Activated CD8-positive, alpha-beta memory T cell treated with anti-CD3 and anti-CD28 coated beads for 48 hours (primary cell): ENCODE measurements around the gene AAMP.
"Not testable (repeated sequence)": the region's sequence is repeated elsewhere in the genome, so short reads cannot be mapped to it uniquely, and the experiment has no call there.

Experiments
- DNase-seq, 3 experiments: peaks; one replicate each; pipeline ENCODE4 v3.0.0-alpha.2; 2020; ENCODE audit warnings: low read depth in 2 of 3, low spot score in 2 of 3

Gene AAMP

GRCh38 chr2:218275371-218276072 is 5.6 kb upstream of the AAMP start:
- no peak for DNase-seq

GRCh38 chr2:218274586-218274985 is 4.6 kb upstream of the AAMP start:
- no peak for DNase-seq

- DNase-seq: no peak
These were observed 3.9 kb upstream of the AAMP start for GRCh38 chr2:218273908-218274249.

DNA sequence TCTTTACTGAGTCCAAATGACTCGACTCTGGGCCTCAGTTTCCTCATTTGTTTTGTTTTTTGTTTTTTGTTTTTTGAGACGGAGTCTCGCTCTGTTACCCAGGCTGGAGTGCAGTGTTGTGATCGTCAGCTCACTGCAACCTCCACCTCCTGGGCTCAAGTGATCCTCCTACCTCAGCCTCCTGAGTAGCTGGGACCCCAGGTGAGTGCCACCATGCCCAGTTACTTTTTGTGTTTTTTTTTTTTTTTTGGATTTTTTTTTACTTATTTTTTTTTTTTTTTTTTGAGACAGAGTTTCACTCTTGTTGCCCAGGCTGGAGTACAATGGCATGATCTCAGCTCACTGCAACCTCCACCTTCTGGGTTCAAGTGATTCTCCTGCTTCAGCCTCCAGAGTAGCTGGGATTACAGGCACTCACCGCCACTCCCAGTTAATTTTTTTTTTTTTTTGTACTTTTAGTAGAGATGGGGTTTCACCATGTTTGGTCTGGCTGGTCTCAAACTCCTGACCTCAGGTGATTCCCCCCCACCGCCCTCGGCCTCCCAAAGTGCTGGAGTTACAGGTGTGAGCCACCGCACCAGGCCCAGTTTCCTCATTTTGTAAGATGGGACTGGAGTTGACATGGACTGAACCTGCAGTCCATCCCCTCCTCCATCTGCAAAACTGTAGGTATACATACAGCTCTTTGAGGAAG is 3.4 kb upstream of the AAMP start:
- not testable (repeated sequence) for DNase-seq

DNA sequence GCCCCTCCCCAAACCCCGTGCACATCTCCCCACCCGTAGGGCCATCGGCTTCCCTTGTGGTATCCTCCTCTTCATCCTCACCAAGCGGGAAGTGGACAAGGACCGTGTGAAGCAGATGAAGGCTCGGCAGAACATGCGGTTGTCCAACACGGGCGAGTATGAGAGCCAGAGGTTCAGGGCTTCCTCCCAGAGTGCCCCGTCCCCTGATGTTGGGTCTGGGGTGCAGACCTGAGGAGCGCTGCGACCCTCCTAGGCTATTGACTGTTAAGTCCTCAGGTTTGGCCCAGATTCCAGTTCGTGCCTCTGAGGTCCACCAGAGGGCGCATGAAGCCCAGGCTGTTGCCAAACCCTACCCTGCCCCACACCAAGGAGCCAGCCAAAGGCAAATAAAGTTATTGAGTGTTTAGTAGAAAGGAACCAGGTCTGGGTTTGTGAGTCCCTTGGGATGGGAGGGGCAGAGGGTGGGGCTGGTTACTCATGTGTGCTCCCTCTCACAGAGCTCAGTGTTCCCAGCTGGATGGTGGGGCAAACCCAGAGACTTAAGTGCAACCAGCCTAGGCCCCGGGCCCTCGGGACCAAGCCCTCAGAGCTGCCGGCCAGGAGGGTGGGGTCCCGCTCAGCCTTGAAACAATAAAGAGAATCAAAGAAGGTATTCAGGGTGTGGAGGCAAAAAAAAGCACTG is 2.7 kb upstream of the AAMP start:
- peak in 1 of 3 experiments; percentile 57 for DNase-seq

- no peak for DNase-seq
These were observed 2.1 kb upstream of the AAMP start for GRCh38 chr2:218271865-218272530.

DNA sequence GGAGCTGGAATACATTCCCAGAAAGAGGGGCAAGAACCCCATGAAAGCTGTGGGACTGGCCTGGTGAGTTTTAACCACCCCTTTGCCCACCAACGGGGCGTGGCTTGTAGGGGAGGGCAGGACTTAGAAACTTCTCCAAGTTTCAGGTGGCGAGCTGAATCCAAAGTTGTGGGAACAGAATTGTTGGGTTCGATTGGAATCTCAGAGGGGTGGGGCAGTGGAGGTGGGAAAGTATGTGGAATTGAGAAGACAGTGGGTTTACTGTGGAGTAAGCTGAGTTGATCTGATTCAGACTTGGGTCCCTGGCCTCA is 1.5 kb upstream of the AAMP start:
- DNase-seq: no peak

DNA sequence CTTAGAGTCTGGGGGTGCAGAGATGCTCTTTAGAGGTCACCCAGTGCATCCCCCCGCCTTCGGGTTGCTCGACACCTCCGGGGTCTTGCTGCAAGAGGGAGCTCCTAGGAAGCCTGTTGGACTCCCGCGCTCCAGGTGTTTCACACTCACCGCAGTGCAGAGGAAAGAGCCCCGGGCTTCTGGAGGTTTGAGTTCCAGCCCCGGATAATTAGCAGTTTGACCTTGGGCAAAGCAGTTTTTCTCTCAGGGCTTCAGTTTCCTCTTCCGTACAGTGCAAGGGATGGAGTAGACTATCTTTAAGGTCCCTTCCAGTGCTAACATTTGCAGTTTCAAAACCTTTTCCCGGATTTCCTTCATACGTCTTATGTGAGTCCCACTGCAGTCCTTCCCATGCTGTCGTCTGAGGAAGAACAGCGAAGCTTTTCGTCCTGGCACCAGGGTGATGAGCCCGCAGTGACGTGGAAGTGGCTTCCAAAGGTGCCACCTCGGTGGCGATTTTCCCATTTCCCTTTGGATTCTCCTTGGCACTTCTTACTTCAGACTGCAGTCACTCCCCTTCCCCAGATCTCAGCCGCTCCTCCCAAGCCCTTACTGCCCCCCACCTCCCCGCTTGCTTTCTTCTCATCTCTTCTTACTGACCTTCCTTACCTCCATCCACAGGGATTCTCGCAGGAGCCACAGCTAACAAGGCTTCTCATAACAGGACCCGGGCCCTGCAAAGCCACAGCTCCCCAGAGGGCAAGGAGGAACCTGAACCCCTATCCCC is 967 bp upstream of the AAMP start:
- no peak for DNase-seq

DNA sequence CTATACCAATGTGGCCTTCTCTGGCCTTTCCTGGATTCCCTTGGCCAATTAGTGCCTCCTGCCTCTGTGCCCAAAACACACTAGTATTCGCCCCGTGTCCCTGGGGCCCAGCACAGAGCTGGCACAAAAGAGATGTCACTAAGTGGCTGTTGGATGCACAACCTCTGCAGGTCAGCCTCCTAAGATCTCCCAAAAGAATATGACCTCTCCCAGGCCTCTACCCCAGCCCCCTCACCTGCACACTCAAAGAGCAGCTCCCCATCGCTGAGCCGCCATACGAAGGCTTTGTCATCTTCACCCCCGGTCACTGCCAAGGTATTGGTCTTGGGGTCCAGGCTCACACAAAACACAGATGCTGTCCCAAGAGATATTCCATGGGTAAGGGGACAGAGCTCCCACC is 2.7 kb downstream of the AAMP start:
- DNase-seq: no peak

DNA sequence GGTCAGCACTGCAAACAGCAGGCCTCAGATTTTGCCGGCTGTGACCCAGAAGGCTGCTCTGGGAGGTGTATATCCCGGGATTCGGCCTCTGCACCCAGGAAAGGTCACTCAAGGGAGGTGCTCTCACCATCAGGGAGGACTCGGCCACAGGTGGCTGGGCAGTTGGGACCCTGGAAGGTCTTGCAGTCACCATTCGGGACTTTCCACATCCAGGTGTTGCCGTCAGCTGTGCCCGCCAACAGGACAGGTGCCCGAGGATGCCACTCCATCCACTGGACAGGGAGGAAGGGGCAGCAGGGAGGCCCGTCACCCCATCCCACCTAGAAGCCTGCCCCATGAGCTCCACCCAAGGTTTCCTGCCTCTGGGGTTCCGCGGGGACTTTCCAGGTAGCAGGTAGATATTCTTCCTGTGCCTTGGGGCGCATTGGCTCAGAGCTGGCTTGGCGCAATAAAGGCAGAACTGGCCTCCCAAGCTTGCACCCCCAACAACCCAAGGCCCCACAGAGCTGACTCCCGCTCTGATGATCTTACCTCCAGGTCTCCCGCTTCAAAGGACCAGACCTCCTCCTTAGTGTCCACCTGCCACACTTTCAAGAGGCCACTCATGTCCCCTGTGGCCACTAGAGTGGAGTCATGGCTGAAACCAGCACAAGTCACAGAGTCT is 3.5 kb downstream of the AAMP start:
- DNase-seq: no peak

DNA sequence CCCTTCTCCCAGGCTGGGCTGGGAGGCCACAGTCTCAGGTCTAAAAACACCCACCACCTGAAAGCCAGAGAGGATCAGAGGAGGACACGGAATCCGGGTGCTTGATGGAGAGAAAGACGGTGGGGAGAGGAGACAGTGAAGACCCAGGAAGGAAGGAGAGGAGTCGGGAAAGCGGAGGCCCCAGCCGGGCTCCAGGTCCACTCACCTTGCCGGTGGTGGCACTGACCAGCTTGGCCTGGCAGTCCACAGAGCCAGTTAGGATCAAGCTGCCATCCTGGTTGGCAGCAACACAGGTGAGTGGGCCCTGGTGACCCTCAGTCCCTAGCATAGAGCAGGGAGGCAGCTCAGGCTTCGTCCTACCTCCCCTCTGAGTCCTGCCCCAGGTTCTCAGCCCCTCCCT is 4.3 kb downstream of the AAMP start:
- no peak for DNase-seq

DNA sequence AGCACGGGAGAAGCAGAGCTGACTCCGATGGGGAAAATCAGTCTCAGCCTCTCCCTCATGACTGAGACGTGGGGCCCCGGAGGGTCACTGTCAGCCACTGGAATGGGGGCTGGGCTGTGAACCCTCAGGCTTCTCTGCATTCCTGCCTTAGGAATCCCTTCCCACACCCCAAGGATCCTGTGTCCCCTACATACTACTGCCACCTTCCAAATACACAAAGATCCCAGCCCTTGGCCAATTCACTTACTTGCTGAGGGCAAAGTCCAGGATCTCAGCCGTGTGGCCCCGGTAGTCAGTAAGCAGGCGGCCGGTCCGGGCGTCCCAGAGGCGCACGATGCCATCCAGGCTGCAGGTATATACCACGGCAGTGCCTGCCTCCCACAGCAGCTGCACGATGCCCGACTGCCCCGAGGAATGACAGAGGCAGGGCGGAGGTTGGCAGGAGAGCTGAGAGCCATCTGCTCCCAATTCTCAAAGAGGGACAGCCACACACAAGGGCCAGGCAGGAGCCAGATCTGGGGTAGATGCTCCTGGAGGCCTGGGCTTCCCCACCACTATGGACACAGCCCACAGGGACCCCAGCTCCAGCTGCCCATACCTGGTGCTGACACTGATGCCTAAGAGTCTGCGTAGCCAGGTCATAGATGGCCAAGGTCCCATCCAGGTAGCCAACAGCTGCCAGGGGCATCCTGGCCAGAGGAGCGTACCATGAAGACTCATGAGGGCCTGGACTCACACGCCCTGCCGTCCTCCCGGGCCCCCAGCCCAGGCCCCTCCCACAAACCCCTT is 5.0 kb downstream of the AAMP start:
- DNase-seq: no peak

- DNase-seq: no peak
These were observed 5.9 kb downstream of the AAMP start for GRCh38 chr2:218263817-218264641.

DNA sequence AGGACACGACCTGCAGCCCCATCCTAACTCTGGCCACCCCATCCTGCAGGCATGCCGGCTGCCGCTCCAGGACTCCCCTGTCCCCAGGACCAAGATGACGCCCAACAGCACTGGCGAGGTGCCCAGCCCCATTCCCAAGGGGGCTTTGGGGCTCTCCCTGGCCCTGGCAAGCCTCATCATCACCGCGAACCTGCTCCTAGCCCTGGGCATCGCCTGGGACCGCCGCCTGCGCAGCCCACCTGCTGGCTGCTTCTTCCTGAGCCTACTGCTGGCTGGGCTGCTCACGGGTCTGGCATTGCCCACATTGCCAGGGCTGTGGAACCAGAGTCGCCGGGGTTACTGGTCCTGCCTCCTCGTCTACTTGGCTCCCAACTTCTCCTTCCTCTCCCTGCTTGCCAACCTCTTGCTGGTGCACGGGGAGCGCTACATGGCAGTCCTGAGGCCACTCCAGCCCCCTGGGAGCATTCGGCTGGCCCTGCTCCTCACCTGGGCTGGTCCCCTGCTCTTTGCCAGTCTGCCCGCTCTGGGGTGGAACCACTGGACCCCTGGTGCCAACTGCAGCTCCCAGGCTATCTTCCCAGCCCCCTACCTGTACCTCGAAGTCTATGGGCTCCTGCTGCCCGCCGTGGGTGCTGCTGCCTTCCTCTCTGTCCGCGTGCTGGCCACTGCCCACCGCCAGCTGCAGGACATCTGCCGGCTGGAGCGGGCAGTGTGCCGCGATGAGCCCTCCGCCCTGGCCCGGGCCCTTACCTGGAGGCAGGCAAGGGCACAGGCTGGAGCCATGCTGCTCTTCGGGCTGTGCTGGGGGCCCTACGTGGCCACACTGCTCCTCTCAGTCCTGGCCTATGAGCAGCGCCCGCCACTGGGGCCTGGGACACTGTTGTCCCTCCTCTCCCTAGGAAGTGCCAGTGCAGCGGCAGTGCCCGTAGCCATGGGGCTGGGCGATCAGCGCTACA is 7.0 kb downstream of the AAMP start:
- DNase-seq: no peak

DNA sequence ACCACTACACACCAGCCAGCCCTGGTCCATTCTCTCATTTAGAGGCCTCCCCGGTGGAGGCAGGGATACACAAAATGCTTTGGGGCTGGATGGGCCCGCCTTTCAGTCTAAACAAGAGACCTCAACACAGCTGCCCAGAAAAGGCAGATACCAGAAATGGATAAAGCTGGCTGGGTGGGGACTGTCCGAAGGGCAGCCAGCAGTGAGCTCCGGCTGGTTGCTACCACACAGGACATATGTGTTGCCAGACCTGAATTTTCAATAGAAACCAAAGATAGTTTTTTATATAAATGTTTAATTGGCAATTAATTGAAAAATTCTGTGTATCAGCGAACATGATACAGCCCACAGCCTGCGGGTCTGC is 7.7 kb downstream of the AAMP start:
- no peak for DNase-seq

DNA sequence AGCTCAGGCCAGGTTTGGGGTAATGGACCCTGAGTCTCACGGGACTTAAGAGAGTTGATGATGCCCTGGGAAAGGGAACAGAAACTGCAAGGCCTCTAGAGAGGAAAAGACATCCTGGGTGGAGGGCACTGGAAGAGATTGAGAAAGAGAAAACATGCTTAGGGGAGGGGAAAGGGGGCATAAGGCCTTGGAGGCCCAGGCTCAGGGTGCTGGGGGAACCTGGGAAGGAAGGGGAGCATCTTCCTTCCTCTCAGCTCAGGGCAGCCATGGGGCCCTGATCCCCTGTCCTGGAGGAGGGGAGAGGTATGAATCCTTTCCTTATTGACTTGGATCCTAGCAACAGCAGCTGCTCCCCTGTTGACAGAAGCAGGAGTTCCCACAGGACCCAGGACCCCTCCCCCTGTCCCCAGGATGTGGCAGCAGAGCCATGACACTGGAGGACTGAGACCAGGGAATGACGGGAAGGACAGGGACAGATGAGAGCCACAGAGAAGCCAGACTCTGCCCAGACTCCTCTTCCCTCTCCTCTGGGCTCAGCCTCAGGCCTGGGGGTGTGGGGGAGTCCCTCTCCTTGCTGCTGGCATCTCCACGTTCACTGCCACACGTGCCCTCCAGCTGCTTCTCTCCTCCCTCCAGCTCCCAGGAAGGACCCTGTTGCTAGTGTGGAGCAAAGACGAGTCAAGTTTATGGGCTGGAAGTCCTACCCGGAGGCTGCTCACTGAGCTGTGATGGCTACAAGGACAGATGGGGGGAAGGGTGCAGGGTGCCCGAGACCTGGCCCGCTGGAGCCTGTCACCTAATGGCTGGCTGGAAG is 8.3 kb downstream of the AAMP start:
- no peak for DNase-seq

DNA sequence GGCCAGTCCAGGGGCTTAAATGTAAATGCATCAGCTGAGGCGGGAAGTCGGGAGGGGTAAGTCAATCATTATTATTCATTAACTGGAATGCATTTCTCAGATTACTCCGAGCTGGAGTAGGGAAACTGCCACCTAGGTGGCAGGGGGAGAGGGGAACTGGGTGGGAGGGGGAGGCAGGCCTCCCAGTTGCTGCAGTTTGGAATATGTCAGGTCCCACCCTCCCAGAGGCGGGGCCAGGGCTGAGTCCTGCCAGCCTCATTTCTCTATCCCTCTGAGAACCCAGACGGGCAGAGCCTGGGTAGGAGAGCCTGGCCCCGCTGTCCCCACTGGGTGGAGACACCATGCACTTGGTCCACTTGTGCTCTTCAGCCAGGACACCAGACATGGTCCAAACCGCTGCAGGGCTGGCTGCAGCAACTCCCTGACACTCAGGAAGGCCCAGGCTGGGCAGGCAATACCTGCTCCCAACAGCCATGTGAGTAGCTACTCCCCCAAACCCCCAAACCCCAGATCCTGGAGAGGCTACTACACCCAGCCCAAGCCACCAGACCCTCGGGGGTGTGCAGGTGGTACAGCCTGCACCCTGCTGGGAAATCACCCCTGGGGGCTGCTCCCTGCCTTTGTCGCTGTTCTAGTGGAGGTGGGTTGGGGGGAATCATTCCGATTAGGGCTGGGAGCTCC is 9.1 kb downstream of the AAMP start, which contains the start of gene GPBAR1:
Gene GPBAR1, plus strand, starts transcription at position 274 of the 681 bp plus-strand sequence. CDS start 1,710 bp downstream, outside the sequence.
- DNase-seq: no peak
